HepG2 (cell line): Measurements from ENCODE around the gene MPC2. TPM values are rescaled to one million over a fixed set of nuclear protein-coding genes. Genes with fewer than 3 reads are reported as not detected.
A peak's percentile ranks its signal among the peaks of the same experiment; 100 is the strongest.

Source experiments
- ATAC-seq: fragments of 200-7000 bp; cut with Tn5 transposase; 3 replicates; pipeline ENCODE4 v1.9.1; 2020; ENCODE audit warnings: mild to moderate bottlenecking, moderate library complexity
- BruUV-seq: library from RNA; stranded (reverse); fragments of 400-500 nt; replicated peaks from 2 replicates; lab custom pipeline; 2021; lab: Mats Ljungman, UMichigan
- CTCF ChIA-PET: fragments of 300-600 bp; formaldehyde crosslinking; extraction: SDS; loops from one replicate; lab custom pipeline; 2021; ENCODE audit warnings: low total read pairs, inconsistent platforms, low intra/inter-chr PET ratio; lab: Yijun Ruan, JAX
- POLR2A ChIA-PET: fragments of 350-600 bp; sonication (Branson Sonifier 250); formaldehyde crosslinking; loops from one replicate; lab custom pipeline; 2020; ENCODE audit warnings: antibody characterized with exemption, inconsistent platforms; lab: Yijun Ruan, JAX
- DNase-seq: peaks from one replicate; pipeline ENCODE4 v3.0.0-alpha.2; 2015; ENCODE audit warnings: low spot score
- FAIRE-seq: peaks from 3 replicates; lab custom pipeline; 2011; peaks lifted over from hg19 to GRCh38; lab: Jason Lieb, UNC
- H2AFZ ChIP-seq: one replicate; pipeline ENCODE4 v1.6.1; 2011; ENCODE audit warnings: low read length, inconsistent platforms
- H3K27ac ChIP-seq: fragments of 300-600 bp; 3 replicates; pipeline ENCODE4 v1.8.0; 2011; ENCODE audit warnings: mixed run types, mild to moderate bottlenecking, mixed read lengths, low read length, inconsistent platforms; ENCODE audit not compliant: insufficient read depth; ENCODE audit errors: extremely low read length
- H3K27me3 ChIP-seq, 2 experiments: fragments of 200-600 bp in 1 of 2; 2 replicates in 1 of 2; 3 replicates in 1 of 2; pipeline versions ENCODE4 v1.6.0 to v1.8.0; 2011; ENCODE audit warnings: low read length in 2 of 2, mild to moderate bottlenecking in 2 of 2, moderate library complexity in 2 of 2, inconsistent platforms in 1 of 2; ENCODE audit not compliant: insufficient read depth in 2 of 2, control insufficient read depth in 1 of 2
- H3K36me3 ChIP-seq, 2 experiments: fragments of 200-600 bp in 1 of 2; replicated peaks in 1 of 2; 2 replicates in 1 of 2; 3 replicates in 1 of 2; pipeline versions ENCODE4 v1.5.1 to v1.8.0; 2011; ENCODE audit warnings: low read length in 2 of 2, inconsistent platforms in 1 of 2; ENCODE audit not compliant: insufficient read depth in 2 of 2, control insufficient read depth in 1 of 2
- H3K4me1 ChIP-seq: 2 replicates; pipeline ENCODE4 v1.5.1; 2012; ENCODE audit warnings: low read length, inconsistent platforms; ENCODE audit not compliant: insufficient read depth
- H3K4me2 ChIP-seq: 2 replicates; pipeline ENCODE4 v1.6.0; 2011; ENCODE audit warnings: low read depth, low read length, inconsistent platforms
- H3K4me3 ChIP-seq, 3 experiments: fragments of 200-600 bp in 1 of 3; sonication (generic), shearing (Covaris generic) in 1 of 3; replicated peaks in 1 of 3; 2 replicates each; pipeline ENCODE4 v1.5.1; 2011 to 2016; ENCODE audit warnings: low read length in 3 of 3, inconsistent platforms in 2 of 3, low read depth in 2 of 3, mild to moderate bottlenecking in 2 of 3, control low read depth in 1 of 3, mixed read lengths in 1 of 3; ENCODE audit not compliant: insufficient read depth in 1 of 3
- H3K79me2 ChIP-seq: one replicate; pipeline ENCODE4 v1.6.1; 2011; ENCODE audit warnings: low read length, inconsistent platforms; ENCODE audit not compliant: insufficient read depth
- H3K9ac ChIP-seq: 2 replicates; pipeline ENCODE4 v1.6.0; 2011; ENCODE audit warnings: mild to moderate bottlenecking, low read depth, low read length, inconsistent platforms; ENCODE audit not compliant: insufficient read depth
- H3K9me3 ChIP-seq: 2 replicates; pipeline ENCODE4 v1.5.1; 2012; ENCODE audit warnings: mild to moderate bottlenecking, low read length
- H4K20me1 ChIP-seq: 2 replicates; pipeline ENCODE4 v1.6.0; 2011; ENCODE audit warnings: inconsistent platforms, mild to moderate bottlenecking, low read length, moderate library complexity; ENCODE audit not compliant: insufficient read depth
- ASH2L ChIP-seq: fragments of 300-600, 200-600 bp; sonication (generic); IDR thresholded peaks from 2 replicates; pipeline ENCODE4 v1.7.0; 2017; ENCODE audit warnings: low read depth, mild to moderate bottlenecking, moderate library complexity, mixed read lengths, low read length; ENCODE audit not compliant: insufficient read length
- FOSL2 ChIP-seq: sonication (generic); formaldehyde crosslinking; IDR thresholded peaks from 2 replicates; pipeline ENCODE4 v1.4.0; 2020; ENCODE audit warnings: missing genetic modification reagents
- MXI1 ChIP-seq: IDR thresholded peaks from 3 replicates; pipeline ENCODE4 v1.6.1; 2012; ENCODE audit warnings: low read depth, low read length, inconsistent platforms, borderline replicate concordance
- NCOR1 ChIP-seq: fragments of 200-600 bp; sonication (generic); IDR thresholded peaks from 2 replicates; pipeline ENCODE4 v1.7.0; 2017; ENCODE audit warnings: antibody characterized with exemption, low read length, borderline replicate concordance
- NR2F1 ChIP-seq, 2 experiments: fragments of 450-650 bp in 1 of 2; formaldehyde crosslinking in 1 of 2; IDR thresholded peaks; 2 replicates each; pipeline versions ENCODE4 v1.5.0 to v1.6.1; 2016 to 2020; ENCODE audit warnings: mild to moderate bottlenecking in 1 of 2, missing compliant biosample characterization in 1 of 2, missing genetic modification reagents in 1 of 2, moderate library complexity in 1 of 2
- PRDM15 ChIP-seq: sonication (generic); formaldehyde crosslinking; IDR thresholded peaks from 2 replicates; pipeline ENCODE4 v1.4.0; 2020; ENCODE audit warnings: missing genetic modification reagents
- U2AF1 ChIP-seq: fragments of 200-400 bp; formaldehyde crosslinking; optimal IDR thresholded peaks from 2 replicates; pipeline ENCODE3; 2017; ENCODE audit warnings: mild to moderate bottlenecking, low read depth, low read length
- ZNF329 ChIP-seq: sonication (generic); formaldehyde crosslinking; IDR thresholded peaks from 2 replicates; pipeline ENCODE4 v1.9.0; 2021; ENCODE audit warnings: low read depth, mild to moderate bottlenecking, missing genetic modification reagents
- ZNF563 ChIP-seq: sonication (generic); formaldehyde crosslinking; IDR thresholded peaks from 2 replicates; pipeline ENCODE4 v1.8.0; 2022; ENCODE audit warnings: mild to moderate bottlenecking, moderate library complexity, missing genetic modification reagents
- ZNF713 ChIP-seq: sonication (generic); formaldehyde crosslinking; IDR thresholded peaks from 2 replicates; pipeline ENCODE4 v1.4.0; 2020; ENCODE audit warnings: mild to moderate bottlenecking, missing genetic modification reagents
- ZSCAN25 ChIP-seq: sonication (generic); formaldehyde crosslinking; IDR thresholded peaks from 2 replicates; pipeline ENCODE4 v1.8.0; 2022; ENCODE audit warnings: mild to moderate bottlenecking, missing genetic modification reagents
- WGBS: methylation state at CpG from one replicate; pipeline ENCODE4 v1.1.6; 2017; ENCODE audit warnings: low lambda C conversion rate; 5-methylcytosine and 5-hydroxymethylcytosine counted together
- in situ Hi-C: cut with HindIII; loops from 2 replicates; pipeline ENCODE4 v1.10.0; 2017; ENCODE audit warnings: low pct_unique_long_range_greater_than_20kb; ENCODE audit not compliant: extremely low pct_ligation_motif_present
- intact Hi-C: fragments of 100-400 bp; cut with micrococcal nuclease; formaldehyde crosslinking; loops from one replicate; pipeline ENCODE4 v1.10.0; 2022; ENCODE audit not compliant: unreplicated experiment
- polyA plus RNA-seq, 8 experiments: library from polyadenylated mRNA; depleted of rRNA in 3 of 8; stranded (reverse) in 7 of 8; unstranded in 1 of 8; fragments of >200 nt; fragmentation: Illumina TruSeq in 4 of 8; extraction: Trizol in 4 of 8; gene quantifications; 2 replicates each; pipeline versions ENCODE4 v1.2.1 to v1.2.3, GENCODE V29; 2011 to 2016; ENCODE audit warnings: low read depth in 4 of 8, missing spikeins in 1 of 8, mixed read lengths in 1 of 8; ENCODE audit not compliant: insufficient read depth in 1 of 8
- total RNA-seq, 5 experiments: library from RNA; depleted of rRNA; stranded (reverse); fragments of >200 nt; fragmentation: Illumina TruSeq; extraction: Trizol; gene quantifications; 2 replicates each; pipeline ENCODE4 v1.2.3, GENCODE V29; 2016; ENCODE audit warnings: low read depth in 1 of 5
- TF ChIP-seq, protein P1 (sequence below): sonication (generic); formaldehyde crosslinking; IDR thresholded peaks from 2 replicates; pipeline ENCODE4 v1.5.0; 2020; ENCODE audit warnings: missing genetic modification reagents
- TF ChIP-seq, protein P2 (sequence below): sonication (generic); formaldehyde crosslinking; IDR thresholded peaks from 2 replicates; pipeline ENCODE4 v1.5.0; 2020; ENCODE audit warnings: mild to moderate bottlenecking, missing genetic modification reagents

Gene MPC2
- total and polyA plus RNA-seq, 2 of the 13 experiments (the other 11 are each of a cell fraction or from before 2014, with no cell fraction given), result 38.8 to 136 TPM

GRCh38 chr1:167922023-167922422 is 14.8 kb downstream of the MPC2 start (continued):
- TF ChIP-seq PRDM15 (CRISPR knock-in tag), result no peak
- TF ChIP-seq NCOR1, result no peak
- TF ChIP-seq ZNF563 (CRISPR knock-in tag), result no peak
- TF ChIP-seq ZSCAN25, result no peak
- TF ChIP-seq U2AF1, result no peak
- TF ChIP-seq, all 625 proteins: peak for 0

- intact Hi-C loops, result no loop called here
- peak overlapping the region; percentile 13 for H3K9ac ChIP-seq
- DNase-seq (peak; percentile 92), FAIRE-seq (peak; percentile 76), ATAC-seq (peak; percentile 98)
- no peak overlapping the region for H2AFZ ChIP-seq
- no peaks in the 10 kb centered on the region for H3K27me3 ChIP-seq
- no peaks in the 10 kb centered on the region for H4K20me1 ChIP-seq
- 27% methylated on average over 3 of the region's 6 CpGs for WGBS
- no peak overlapping the region for H3K4me3 ChIP-seq
- POLR2A ChIA-PET, result interaction anchor here (1.9 to 3.9 kb wide), 3 partner anchors 11 to 19 kb away, joined by 12 to 59 read pairs (median 15); partner anchors contain the start of genes DCAF6 and MPC2
- CTCF ChIA-PET, result no interaction called here
- H3K79me2 ChIP-seq, result peaks cover 1% of the 10 kb centered on the region
- peaks cover 49% of the 10 kb centered on the region for H3K4me1 ChIP-seq
- in situ Hi-C loops, result no loop called here
- H3K27ac ChIP-seq, result peak overlapping the region; percentile 72
- BruUV-seq, result no TSS peak
- no peaks in the 10 kb centered on the region for H3K9me3 ChIP-seq
- H3K36me3 ChIP-seq, result no peaks in the 10 kb centered on the region; a peak in 1 of 5 replicates
- peak overlapping the region; percentile 33 for H3K4me2 ChIP-seq
- TF ChIP-seq MXI1 (no peak), ASH2L (no peak), NR2F1 (CRISPR knock-in tag; IDR thresholded peaks at IDR 0.05) (peak in 1 of 2 experiments; percentile 75; a peak in 3 of 4 replicates), FOSL2 (CRISPR knock-in tag) (peak; percentile 24; the same call in 1 of the 2 replicates), ZNF713 (CRISPR knock-in tag) (no peak), ZNF329 (CRISPR knock-in tag) (no peak)
- TF ChIP-seq, protein P1, sequence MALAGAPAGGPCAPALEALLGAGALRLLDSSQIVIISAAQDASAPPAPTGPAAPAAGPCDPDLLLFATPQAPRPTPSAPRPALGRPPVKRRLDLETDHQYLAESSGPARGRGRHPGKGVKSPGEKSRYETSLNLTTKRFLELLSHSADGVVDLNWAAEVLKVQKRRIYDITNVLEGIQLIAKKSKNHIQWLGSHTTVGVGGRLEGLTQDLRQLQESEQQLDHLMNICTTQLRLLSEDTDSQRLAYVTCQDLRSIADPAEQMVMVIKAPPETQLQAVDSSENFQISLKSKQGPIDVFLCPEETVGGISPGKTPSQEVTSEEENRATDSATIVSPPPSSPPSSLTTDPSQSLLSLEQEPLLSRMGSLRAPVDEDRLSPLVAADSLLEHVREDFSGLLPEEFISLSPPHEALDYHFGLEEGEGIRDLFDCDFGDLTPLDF (CRISPR knock-in tag), result no peak
- TF ChIP-seq, protein P2, sequence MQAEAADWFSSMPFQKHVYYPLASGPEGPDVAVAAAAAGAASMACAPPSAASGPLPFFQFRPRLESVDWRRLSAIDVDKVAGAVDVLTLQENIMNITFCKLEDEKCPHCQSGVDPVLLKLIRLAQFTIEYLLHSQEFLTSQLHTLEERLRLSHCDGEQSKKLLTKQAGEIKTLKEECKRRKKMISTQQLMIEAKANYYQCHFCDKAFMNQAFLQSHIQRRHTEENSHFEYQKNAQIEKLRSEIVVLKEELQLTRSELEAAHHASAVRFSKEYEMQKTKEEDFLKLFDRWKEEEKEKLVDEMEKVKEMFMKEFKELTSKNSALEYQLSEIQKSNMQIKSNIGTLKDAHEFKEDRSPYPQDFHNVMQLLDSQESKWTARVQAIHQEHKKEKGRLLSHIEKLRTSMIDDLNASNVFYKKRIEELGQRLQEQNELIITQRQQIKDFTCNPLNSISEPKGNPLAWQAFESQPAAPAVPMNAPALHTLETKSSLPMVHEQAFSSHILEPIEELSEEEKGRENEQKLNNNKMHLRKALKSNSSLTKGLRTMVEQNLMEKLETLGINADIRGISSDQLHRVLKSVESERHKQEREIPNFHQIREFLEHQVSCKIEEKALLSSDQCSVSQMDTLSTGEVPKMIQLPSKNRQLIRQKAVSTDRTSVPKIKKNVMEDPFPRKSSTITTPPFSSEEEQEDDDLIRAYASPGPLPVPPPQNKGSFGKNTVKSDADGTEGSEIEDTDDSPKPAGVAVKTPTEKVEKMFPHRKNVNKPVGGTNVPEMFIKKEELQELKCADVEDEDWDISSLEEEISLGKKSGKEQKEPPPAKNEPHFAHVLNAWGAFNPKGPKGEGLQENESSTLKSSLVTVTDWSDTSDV (CRISPR knock-in tag), result no peak
Observed at GRCh38 chr1:167916766-167917511, 19.9 kb downstream of the MPC2 start.
